Colonic mucosa (tissue), 4 donors: ENCODE data around the gene RFTN1. TPM values are rescaled to one million over a fixed set of nuclear protein-coding genes. Genes with fewer than 3 reads are reported as not detected.

Experiments used
- DNase-seq: peaks from one replicate; pipeline ENCODE4 v3.0.0-alpha.2; 2020
- H3K27ac ChIP-seq: fragments of 200-600 bp; one replicate; pipeline ENCODE4 v1.8.0; 2021
- H3K27me3 ChIP-seq: fragments of 200-600 bp; one replicate; pipeline ENCODE4 v1.8.0; 2021
- H3K36me3 ChIP-seq: fragments of 200-600 bp; one replicate; pipeline ENCODE4 v1.8.0; 2021
- H3K4me1 ChIP-seq: fragments of 200-600 bp; one replicate; pipeline ENCODE4 v1.8.0; 2021; ENCODE audit warnings: mild to moderate bottlenecking
- H3K4me3 ChIP-seq: fragments of 200-600 bp; one replicate; pipeline ENCODE4 v1.8.0; 2021
- H3K9ac ChIP-seq, 2 donors: one replicate each; pipeline ENCODE4 v1.7.0; 2013; ENCODE audit warnings: control low read depth in 2 of 2, low read depth in 2 of 2, low read length in 2 of 2
- H3K9me3 ChIP-seq: fragments of 200-600 bp; one replicate; pipeline ENCODE4 v1.8.0; 2021
- CTCF ChIP-seq: fragments of 200-600 bp; IDR thresholded peaks from one replicate; pipeline ENCODE4 v1.8.0; 2022; ENCODE audit warnings: antibody characterized with exemption, mild to moderate bottlenecking
- intact Hi-C: fragments of 100-400 bp; cut with DNase I; formaldehyde crosslinking; loops from one replicate; pipeline ENCODE4 v1.14.1; 2022
- total RNA-seq, 2 donors: library from RNA; stranded (reverse); fragmentation: NEBNext Ultra II Directional in 1 of 2; extraction: Animal tissue kit (Norgen Biotek cat#: 25700) in 1 of 2; gene quantifications; one replicate each; pipeline ENCODE4 v1.2.1, GENCODE V29; 2021
- donor health status: healthy.
- donor health status: DM: no; HTN: no; CAD: no.
- donor health status: DM: no; HTN: no; CAD: no.

Gene RFTN1
- total RNA-seq, 2 donors from 2014 or later: 4.0 to 10.2 TPM

- no peak overlapping the region for H3K27ac ChIP-seq
- H3K4me1 ChIP-seq: no peaks in the 10 kb centered on the region
- no peaks in the 10 kb centered on the region for H3K9me3 ChIP-seq
- no peak for DNase-seq
- intact Hi-C loops: no loop called here
- H3K36me3 ChIP-seq: no peaks in the 10 kb centered on the region
- no peaks in the 10 kb centered on the region for H3K27me3 ChIP-seq
- H3K4me3 ChIP-seq: no peak overlapping the region
- no peak for TF ChIP-seq CTCF
- no peak overlapping the region for H3K9ac ChIP-seq
Measured at GRCh38 chr3:16546186-16547010, 32.9 kb upstream of the RFTN1 start.

GRCh38 chr3:16545413-16546185 lies 32.1 kb upstream of the RFTN1 start:
- Histone ChIP-seq H3K36me3 (no peaks in the 10 kb centered on the region), H3K9me3 (no peaks in the 10 kb centered on the region), H3K27me3 (peaks cover 4% of the 10 kb centered on the region), H3K4me3 (no peak overlapping the region), H3K9ac (no peak overlapping the region), H3K4me1 (no peaks in the 10 kb centered on the region), H3K27ac (no peak overlapping the region)
- DNase-seq: no peak
- TF ChIP-seq CTCF: no peak
- intact Hi-C loops: no loop called here

GRCh38 chr3:16543242-16543864 lies 29.9 kb upstream of the RFTN1 start:
- no peaks in the 10 kb centered on the region for H3K36me3 ChIP-seq
- no peak overlapping the region for H3K9ac ChIP-seq
- H3K27ac ChIP-seq: no peak overlapping the region
- no peak overlapping the region for H3K4me3 ChIP-seq
- H3K9me3 ChIP-seq: no peaks in the 10 kb centered on the region
- TF ChIP-seq CTCF: no peak
- intact Hi-C loops: no loop called here
- no peaks in the 10 kb centered on the region for H3K4me1 ChIP-seq
- DNase-seq: no peak
- peaks cover 4% of the 10 kb centered on the region for H3K27me3 ChIP-seq

GRCh38 chr3:16538507-16538906 lies 25.0 kb upstream of the RFTN1 start:
- H3K4me3 ChIP-seq: no peak overlapping the region
- peaks cover 4% of the 10 kb centered on the region for H3K27me3 ChIP-seq
- intact Hi-C loops: no loop called here
- H3K27ac ChIP-seq: no peak overlapping the region
- H3K9ac ChIP-seq: no peak overlapping the region
- no peak for DNase-seq
- H3K9me3 ChIP-seq: no peaks in the 10 kb centered on the region
- no peak for TF ChIP-seq CTCF
- no peaks in the 10 kb centered on the region for H3K36me3 ChIP-seq
- no peaks in the 10 kb centered on the region for H3K4me1 ChIP-seq

- no peaks in the 10 kb centered on the region for H3K36me3 ChIP-seq
- no peak overlapping the region for H3K9ac ChIP-seq
- H3K27ac ChIP-seq: no peak overlapping the region
- peaks cover 4% of the 10 kb centered on the region for H3K27me3 ChIP-seq
- no peak for TF ChIP-seq CTCF
- no peaks in the 10 kb centered on the region for H3K9me3 ChIP-seq
- no peak overlapping the region for H3K4me3 ChIP-seq
- H3K4me1 ChIP-seq: no peaks in the 10 kb centered on the region
- intact Hi-C loops: no loop called here
- no peak for DNase-seq
Measured at GRCh38 chr3:16536996-16537395, 23.5 kb upstream of the RFTN1 start.
